Panc1 (cell line): Measurements from ENCODE around the gene GPRIN3. TPM values are rescaled to one million over a fixed set of nuclear protein-coding genes. Genes with fewer than 3 reads are reported as not detected.
A peak's percentile ranks its signal among the peaks of the same experiment; 100 is the strongest.

Experiments
- ATAC-seq: fragments of 200-7000 bp; cut with Tn5 transposase; 2 replicates; pipeline ENCODE4 v1.9.1; 2020; ENCODE audit warnings: mild to moderate bottlenecking, moderate library complexity
- BruUV-seq: library from RNA; stranded (reverse); fragments of 400-500 nt; replicated peaks from 2 replicates; lab custom pipeline; 2021; lab: Mats Ljungman, UMichigan
- CTCF ChIA-PET: fragments of 300-600 bp; sonication (Branson Sonifier 250); formaldehyde crosslinking; loops from one replicate; lab custom pipeline; 2022; ENCODE audit warnings: antibody characterized with exemption; lab: Charles Lee
- POLR2A ChIA-PET: fragments of 300-600 bp; sonication (Branson Sonifier 250); formaldehyde crosslinking; loops from one replicate; lab custom pipeline; 2022; ENCODE audit warnings: antibody characterized with exemption; lab: Charles Lee
- DNase-seq: peaks from one replicate; pipeline ENCODE4 v3.0.0-alpha.2; 2010; ENCODE audit warnings: low read depth, low spot score
- H3K27ac ChIP-seq: 2 replicates; pipeline ENCODE4 v1.5.1; 2011; ENCODE audit warnings: mild to moderate bottlenecking, low read length, inconsistent platforms
- H3K27me3 ChIP-seq: fragments of 200-500 bp; sonication (Bioruptor generic); 2 replicates; pipeline ENCODE4 v1.6.0; 2014; ENCODE audit warnings: low read length, inconsistent platforms; ENCODE audit not compliant: control insufficient read depth, insufficient read depth
- H3K36me3 ChIP-seq: fragments of 200-500 bp; sonication (Bioruptor generic); 2 replicates; pipeline ENCODE4 v1.5.1; 2014; ENCODE audit warnings: inconsistent platforms, mild to moderate bottlenecking, low read length, moderate library complexity; ENCODE audit not compliant: control insufficient read depth, insufficient read depth
- H3K4me1 ChIP-seq: 2 replicates; pipeline ENCODE4 v1.5.1; 2011; ENCODE audit warnings: inconsistent platforms, mild to moderate bottlenecking, low read length, moderate library complexity; ENCODE audit not compliant: control insufficient read depth, insufficient read depth
- H3K4me3 ChIP-seq, 2 experiments: 2 replicates each; pipeline ENCODE4 v1.5.1; 2011 to 2012; ENCODE audit warnings: low read depth in 2 of 2, low read length in 2 of 2, mild to moderate bottlenecking in 2 of 2, inconsistent platforms in 1 of 2, moderate library complexity in 1 of 2
- H3K9me3 ChIP-seq: fragments of 200-500 bp; sonication (Bioruptor generic); 2 replicates; pipeline ENCODE4 v1.5.1; 2014; ENCODE audit warnings: low read depth, mild to moderate bottlenecking, inconsistent platforms, low read length, moderate library complexity; ENCODE audit not compliant: control insufficient read depth, insufficient read depth
- POLR2AphosphoS5 ChIP-seq: IDR thresholded peaks from 2 replicates; pipeline ENCODE4 v1.6.1; 2012; ENCODE audit warnings: mild to moderate bottlenecking, low read depth, low read length, moderate library complexity
- SIN3A ChIP-seq: IDR thresholded peaks from 2 replicates; pipeline ENCODE4 v1.6.1; 2012; ENCODE audit warnings: low read depth, mild to moderate bottlenecking, low read length, moderate library complexity, borderline replicate concordance; ENCODE audit not compliant: insufficient read depth
- TCF7L2 ChIP-seq: IDR thresholded peaks from 2 replicates; pipeline ENCODE4 v1.6.1; 2011; ENCODE audit warnings: mild to moderate bottlenecking, low read depth, low read length, inconsistent platforms
- in situ Hi-C: cut with HindIII; loops from 2 replicates; pipeline ENCODE4 v1.10.0; 2016; ENCODE audit warnings: low sequenced_read_pairs, low pct_unique_long_range_greater_than_20kb
- intact Hi-C: fragments of 100-400 bp; cut with micrococcal nuclease; formaldehyde crosslinking; loops from one replicate; pipeline ENCODE4 v1.10.0; 2022; ENCODE audit not compliant: unreplicated experiment
- total RNA-seq: library from RNA; stranded (reverse); gene quantifications from one replicate; pipeline ENCODE4 v1.2.1, GENCODE V29; 2021; ENCODE audit not compliant: unreplicated experiment
- TF ChIP-seq, protein P1 (sequence below): fragments of 450-650 bp; IDR thresholded peaks from 2 replicates; pipeline ENCODE4 v1.5.1; 2017; ENCODE audit warnings: mild to moderate bottlenecking
- TF ChIP-seq, protein P2 (sequence below), 2 experiments: IDR thresholded peaks; 2 replicates each; pipeline ENCODE4 v1.6.1; 2011 to 2012; ENCODE audit warnings: low read depth in 2 of 2, control low read depth in 1 of 2, low read length in 1 of 2, mild to moderate bottlenecking in 1 of 2, moderate library complexity in 1 of 2; ENCODE audit not compliant: insufficient read depth in 1 of 2

The GPRIN3 gene
- total RNA-seq, 1 experiment from 2014 or later = 0.03 TPM

DNA sequence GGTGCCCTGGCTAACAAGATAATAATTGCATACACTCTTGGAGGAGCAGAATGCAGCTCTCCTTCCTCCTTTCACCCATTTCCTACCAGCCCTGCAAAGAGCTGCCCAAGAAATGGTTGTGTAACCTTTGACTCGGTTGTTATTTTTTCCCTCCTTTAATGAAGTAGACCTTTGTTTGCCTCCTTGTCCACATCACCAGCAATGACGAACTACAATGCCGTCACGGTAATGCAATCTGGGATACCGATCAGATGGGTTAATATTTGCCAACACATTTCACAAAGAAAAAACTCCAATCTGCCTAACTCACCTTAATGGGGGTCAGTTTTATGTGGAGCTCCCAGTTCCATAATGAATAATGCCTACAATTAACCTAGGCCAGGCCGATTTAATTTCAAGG lies 32.0 kb downstream of the GPRIN3 start:
- intact Hi-C loops = no loop called here
- no peaks in the 10 kb centered on the region for H3K4me1 ChIP-seq
- in situ Hi-C loops = no loop called here
- TF ChIP-seq POLR2AphosphoS5 (no peak), TCF7L2 (no peak)
- ChIA-PET CTCF (no interaction called here), POLR2A (no interaction called here)
- no peaks in the 10 kb centered on the region for H3K9me3 ChIP-seq
- H3K36me3 ChIP-seq = no peaks in the 10 kb centered on the region
- no peak overlapping the region for H3K4me3 ChIP-seq
- DNase-seq = peak; percentile 10
- H3K27me3 ChIP-seq = no peaks in the 10 kb centered on the region
- BruUV-seq = no TSS peak
- H3K27ac ChIP-seq = no peak overlapping the region
- no peak for ATAC-seq

DNA sequence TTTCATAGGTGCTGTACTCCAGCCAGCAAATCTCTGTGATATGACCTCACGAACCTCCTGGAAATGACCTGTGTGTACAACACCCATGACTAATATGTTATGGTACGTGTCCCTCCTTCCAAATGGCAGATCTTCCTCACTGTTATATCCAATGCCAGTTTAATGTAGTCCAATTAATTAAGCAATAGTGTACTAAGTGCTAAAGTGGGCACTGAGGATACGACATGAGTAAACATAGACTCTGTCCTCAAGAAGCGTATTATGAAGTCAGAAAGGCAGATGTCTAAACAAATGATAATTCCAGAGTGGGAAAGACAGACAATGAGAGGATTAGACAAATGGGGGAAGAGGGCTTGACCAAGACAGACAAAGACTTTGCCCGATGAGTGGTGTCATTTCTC lies 33.9 kb downstream of the GPRIN3 start:
- intact Hi-C loops = no loop called here
- no peak for ATAC-seq
- TF ChIP-seq SIN3A = no peak
- no peak for TF ChIP-seq TCF7L2
- TF ChIP-seq, protein P1, sequence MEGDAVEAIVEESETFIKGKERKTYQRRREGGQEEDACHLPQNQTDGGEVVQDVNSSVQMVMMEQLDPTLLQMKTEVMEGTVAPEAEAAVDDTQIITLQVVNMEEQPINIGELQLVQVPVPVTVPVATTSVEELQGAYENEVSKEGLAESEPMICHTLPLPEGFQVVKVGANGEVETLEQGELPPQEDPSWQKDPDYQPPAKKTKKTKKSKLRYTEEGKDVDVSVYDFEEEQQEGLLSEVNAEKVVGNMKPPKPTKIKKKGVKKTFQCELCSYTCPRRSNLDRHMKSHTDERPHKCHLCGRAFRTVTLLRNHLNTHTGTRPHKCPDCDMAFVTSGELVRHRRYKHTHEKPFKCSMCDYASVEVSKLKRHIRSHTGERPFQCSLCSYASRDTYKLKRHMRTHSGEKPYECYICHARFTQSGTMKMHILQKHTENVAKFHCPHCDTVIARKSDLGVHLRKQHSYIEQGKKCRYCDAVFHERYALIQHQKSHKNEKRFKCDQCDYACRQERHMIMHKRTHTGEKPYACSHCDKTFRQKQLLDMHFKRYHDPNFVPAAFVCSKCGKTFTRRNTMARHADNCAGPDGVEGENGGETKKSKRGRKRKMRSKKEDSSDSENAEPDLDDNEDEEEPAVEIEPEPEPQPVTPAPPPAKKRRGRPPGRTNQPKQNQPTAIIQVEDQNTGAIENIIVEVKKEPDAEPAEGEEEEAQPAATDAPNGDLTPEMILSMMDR = no peak
- TF ChIP-seq, protein P2, sequence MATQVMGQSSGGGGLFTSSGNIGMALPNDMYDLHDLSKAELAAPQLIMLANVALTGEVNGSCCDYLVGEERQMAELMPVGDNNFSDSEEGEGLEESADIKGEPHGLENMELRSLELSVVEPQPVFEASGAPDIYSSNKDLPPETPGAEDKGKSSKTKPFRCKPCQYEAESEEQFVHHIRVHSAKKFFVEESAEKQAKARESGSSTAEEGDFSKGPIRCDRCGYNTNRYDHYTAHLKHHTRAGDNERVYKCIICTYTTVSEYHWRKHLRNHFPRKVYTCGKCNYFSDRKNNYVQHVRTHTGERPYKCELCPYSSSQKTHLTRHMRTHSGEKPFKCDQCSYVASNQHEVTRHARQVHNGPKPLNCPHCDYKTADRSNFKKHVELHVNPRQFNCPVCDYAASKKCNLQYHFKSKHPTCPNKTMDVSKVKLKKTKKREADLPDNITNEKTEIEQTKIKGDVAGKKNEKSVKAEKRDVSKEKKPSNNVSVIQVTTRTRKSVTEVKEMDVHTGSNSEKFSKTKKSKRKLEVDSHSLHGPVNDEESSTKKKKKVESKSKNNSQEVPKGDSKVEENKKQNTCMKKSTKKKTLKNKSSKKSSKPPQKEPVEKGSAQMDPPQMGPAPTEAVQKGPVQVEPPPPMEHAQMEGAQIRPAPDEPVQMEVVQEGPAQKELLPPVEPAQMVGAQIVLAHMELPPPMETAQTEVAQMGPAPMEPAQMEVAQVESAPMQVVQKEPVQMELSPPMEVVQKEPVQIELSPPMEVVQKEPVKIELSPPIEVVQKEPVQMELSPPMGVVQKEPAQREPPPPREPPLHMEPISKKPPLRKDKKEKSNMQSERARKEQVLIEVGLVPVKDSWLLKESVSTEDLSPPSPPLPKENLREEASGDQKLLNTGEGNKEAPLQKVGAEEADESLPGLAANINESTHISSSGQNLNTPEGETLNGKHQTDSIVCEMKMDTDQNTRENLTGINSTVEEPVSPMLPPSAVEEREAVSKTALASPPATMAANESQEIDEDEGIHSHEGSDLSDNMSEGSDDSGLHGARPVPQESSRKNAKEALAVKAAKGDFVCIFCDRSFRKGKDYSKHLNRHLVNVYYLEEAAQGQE (IDR thresholded peaks at IDR 0.05; ENCODE audit: insufficient read depth in 1 of 2, low read depth in 2 of 2, low read length in 1 of 2) = no peak
- no peak for TF ChIP-seq POLR2AphosphoS5
- ChIA-PET POLR2A (no interaction called here), CTCF (no interaction called here)
- BruUV-seq = no TSS peak
- peak; percentile 22 for DNase-seq
- H3K9me3 ChIP-seq = no peaks in the 10 kb centered on the region
- H3K36me3 ChIP-seq = no peaks in the 10 kb centered on the region
- H3K27ac ChIP-seq = no peak overlapping the region
- no peaks in the 10 kb centered on the region for H3K27me3 ChIP-seq
- H3K4me1 ChIP-seq = no peaks in the 10 kb centered on the region
- no peak overlapping the region for H3K4me3 ChIP-seq
- in situ Hi-C loops = no loop called here

DNA sequence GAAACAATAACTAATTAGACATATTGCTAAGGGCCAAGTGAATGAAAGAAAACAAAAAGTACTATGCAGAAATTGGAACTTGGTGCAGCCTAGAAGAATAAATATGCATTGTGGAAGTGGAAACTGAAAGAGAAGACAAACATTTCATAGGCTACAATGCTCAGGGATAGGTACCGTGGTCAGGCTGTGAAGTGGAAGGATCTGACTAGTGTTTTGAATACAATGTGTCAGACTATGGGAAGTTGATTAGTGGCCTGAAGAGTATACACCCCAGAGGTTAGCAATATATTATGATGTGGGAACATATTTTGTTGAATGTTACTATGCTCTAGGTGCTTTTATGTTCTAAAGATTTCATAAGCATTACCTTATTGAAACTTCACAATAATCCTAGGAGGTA lies 36.8 kb downstream of the GPRIN3 start:
- Histone ChIP-seq H3K4me1 (no peaks in the 10 kb centered on the region), H3K27ac (no peak overlapping the region), H3K9me3 (no peaks in the 10 kb centered on the region), H3K27me3 (no peaks in the 10 kb centered on the region), H3K4me3 (no peak overlapping the region), H3K36me3 (no peaks in the 10 kb centered on the region)
- no peak for ATAC-seq
- no peak for DNase-seq
- ChIA-PET POLR2A (no interaction called here), CTCF (no interaction called here)
- intact Hi-C loops = no loop called here
- TF ChIP-seq SIN3A = no peak
- TF ChIP-seq TCF7L2 = no peak
- TF ChIP-seq, protein P2 (IDR thresholded peaks at IDR 0.05; ENCODE audit: insufficient read depth in 1 of 2, low read depth in 2 of 2, low read length in 1 of 2) = no peak
- TF ChIP-seq, protein P1 = no peak
- in situ Hi-C loops = no loop called here
- no TSS peak for BruUV-seq
